Astrocyte (in vitro differentiated cells and primary cell): ENCODE results near the gene DNASE1L3.

Experiments
- CTCF ChIP-seq: IDR thresholded peaks from 2 replicates; pipeline ENCODE4 v1.5.1; 2011; ENCODE audit warnings: low read depth, mild to moderate bottlenecking, inconsistent platforms, low read length, moderate library complexity; ENCODE audit not compliant: insufficient read depth
- EZH2 ChIP-seq: IDR thresholded peaks from 2 replicates; pipeline ENCODE4 v1.6.1; 2012; ENCODE audit warnings: mild to moderate bottlenecking, low read length, inconsistent platforms; ENCODE audit not compliant: insufficient read depth

GRCh38 chr3:58183891-58184290, 26.9 kb downstream of the DNASE1L3 start:
- TF ChIP-seq EZH2 (no peak), CTCF (no peak)
